ENCODE measurements around the gene LSM4. TPM values are rescaled to one million over a fixed set of nuclear protein-coding genes. Genes with fewer than 3 reads are reported as not detected.

LSM4 gene
- total RNA-seq, 3 donors from 2014 or later, result 83.0 to 122 (median 120) TPM

- H3K9me3 ChIP-seq, result no peaks in the 10 kb centered on the region
- DNase-seq (ENCODE audit: low spot score in 2 of 2), result peak in 1 of 2 donors; percentile 76
- no peaks in the 10 kb centered on the region for H3K27me3 ChIP-seq
- H3K4me1 ChIP-seq, result peaks cover 14% of the 10 kb centered on the region in 2 donors
- peak overlapping the region; percentile 100 for H3K27ac ChIP-seq
- intact Hi-C loops (cut with DNase I; ENCODE audit: low total_unique reads), result no loop called here
- H3K4me3 ChIP-seq, result peak overlapping the region; percentile 95 to 98 (median 97)
- peak in 2 of 3 donors; percentile 93 to 98 for TF ChIP-seq POLR2AphosphoS5 (IDR thresholded peaks at IDR 0.05)
- TF ChIP-seq POLR2A (IDR thresholded peaks at IDR 0.05), result no peak
- no peaks in the 10 kb centered on the region for H3K36me3 ChIP-seq
These were observed 44.2 kb downstream of the LSM4 start for GRCh38 chr19:18278521-18279265.

- Histone ChIP-seq H3K4me3 (peak overlapping the region; percentile 1 to 50 (median 7)), H3K4me1 (peaks cover 14% of the 10 kb centered on the region in 2 donors), H3K36me3 (no peaks in the 10 kb centered on the region), H3K9me3 (no peaks in the 10 kb centered on the region), H3K27ac (peak overlapping the region; percentile 85 to 87), H3K27me3 (no peaks in the 10 kb centered on the region)
- peak; percentile 15 for TF ChIP-seq POLR2A (IDR thresholded peaks at IDR 0.05)
- peak; percentile 36 to 98 (median 68) for TF ChIP-seq POLR2AphosphoS5 (IDR thresholded peaks at IDR 0.05)
- peak in 1 of 3 donors; percentile 18 for TF ChIP-seq CTCF (IDR thresholded peaks at IDR 0.05)
- peak; percentile 84 to 89 for DNase-seq (ENCODE audit: low spot score in 2 of 2)
- intact Hi-C loops (cut with DNase I; ENCODE audit: low total_unique reads), result no loop called here
These were observed 48.0 kb downstream of the LSM4 start for GRCh38 chr19:18274781-18275356.

DNA sequence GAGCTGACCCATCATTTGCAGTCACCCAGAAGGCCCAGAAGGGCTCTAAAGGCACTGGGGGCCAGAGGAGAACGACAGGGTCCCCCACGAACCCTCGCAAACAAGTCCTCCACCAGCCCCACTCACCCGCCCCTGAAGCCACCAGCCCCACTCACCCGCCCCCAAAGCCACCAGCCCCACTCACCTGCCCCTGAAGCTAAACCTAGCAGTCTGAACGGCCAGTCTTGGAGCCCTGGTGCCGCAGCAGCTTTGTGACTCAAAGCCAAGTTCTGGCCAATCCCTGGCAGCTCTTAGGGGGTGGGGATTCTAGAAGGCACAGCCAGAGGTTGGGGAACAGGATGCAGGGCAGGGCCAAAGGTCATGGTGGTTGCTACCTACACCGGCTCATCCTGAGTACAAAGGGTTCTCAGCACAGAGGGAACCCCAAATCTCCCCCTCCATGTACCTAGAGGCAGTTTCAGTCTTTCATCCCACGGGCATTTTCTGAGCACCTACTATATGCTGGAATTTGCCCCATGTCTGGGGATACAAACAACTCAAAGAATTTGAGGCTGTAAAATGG is 48.6 kb downstream of the LSM4 start, which contains the start of gene IQCN:
IQCN (minus strand) TSS at position 234 of the 562 bp plus-strand sequence. CDS start 4,974 bp downstream, outside the sequence.
- Histone ChIP-seq H3K4me1 (peaks cover 14% of the 10 kb centered on the region in 2 donors), H3K27me3 (no peaks in the 10 kb centered on the region), H3K36me3 (no peaks in the 10 kb centered on the region), H3K27ac (peak within 1 kb of the TSS; percentile 85 to 87), H3K9me3 (no peaks in the 10 kb centered on the region), H3K4me3 (peak within 1 kb of the TSS; percentile 1 to 50 (median 7))
- intact Hi-C loops (cut with DNase I; ENCODE audit: low total_unique reads), result no loop called here
- peak in 1 of 3 donors; percentile 61 for TF ChIP-seq POLR2AphosphoS5 (IDR thresholded peaks at IDR 0.05)
- no peak for TF ChIP-seq POLR2A (IDR thresholded peaks at IDR 0.05)
- no peak for TF ChIP-seq CTCF (IDR thresholded peaks at IDR 0.05)
- peak in 1 of 2 donors; percentile 61 for DNase-seq (ENCODE audit: low spot score in 2 of 2)

DNA sequence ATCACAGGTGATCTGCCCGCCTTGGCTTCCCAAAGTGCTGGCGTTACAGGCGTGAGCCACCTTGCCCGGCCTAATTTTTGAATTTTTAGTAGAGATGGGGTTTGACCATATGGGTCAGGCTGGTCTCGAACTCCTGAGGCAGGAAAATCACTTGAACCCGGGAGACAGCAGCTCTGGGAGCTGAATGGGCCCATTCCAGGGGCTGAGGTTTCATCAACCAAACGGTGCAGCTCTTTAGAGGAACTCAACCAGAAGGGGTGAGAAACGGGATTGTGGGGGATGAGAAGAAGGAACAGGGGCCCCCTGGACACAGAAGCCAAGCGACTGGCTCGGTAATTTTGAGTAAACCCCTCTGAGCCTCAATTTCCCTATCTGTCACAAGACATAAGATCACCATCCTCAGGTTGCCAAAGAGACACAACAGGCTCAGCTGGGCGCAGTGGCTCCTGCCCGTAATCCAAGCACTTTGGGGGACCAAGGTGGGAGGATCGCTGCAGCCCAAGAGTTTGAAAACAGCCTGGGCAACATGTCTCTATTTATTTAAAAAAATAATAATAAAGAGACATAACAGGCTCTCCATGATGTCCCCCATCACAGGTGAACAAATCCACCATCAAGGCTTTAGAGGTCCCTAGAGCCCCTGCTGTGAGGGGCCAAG is 49.2 kb downstream of the LSM4 start:
- Histone ChIP-seq H3K27me3 (no peaks in the 10 kb centered on the region), H3K4me1 (peaks cover 14% of the 10 kb centered on the region in 2 donors), H3K4me3 (no peak overlapping the region), H3K9me3 (no peaks in the 10 kb centered on the region), H3K27ac (peak overlapping the region; percentile 85 to 87), H3K36me3 (no peaks in the 10 kb centered on the region)
- intact Hi-C loops (cut with DNase I; ENCODE audit: low total_unique reads), result no loop called here
- no peak for DNase-seq (ENCODE audit: low spot score in 2 of 2)
- TF ChIP-seq CTCF (IDR thresholded peaks at IDR 0.05) (no peak), POLR2AphosphoS5 (IDR thresholded peaks at IDR 0.05) (peak in 1 of 3 donors; percentile 58)

DNA sequence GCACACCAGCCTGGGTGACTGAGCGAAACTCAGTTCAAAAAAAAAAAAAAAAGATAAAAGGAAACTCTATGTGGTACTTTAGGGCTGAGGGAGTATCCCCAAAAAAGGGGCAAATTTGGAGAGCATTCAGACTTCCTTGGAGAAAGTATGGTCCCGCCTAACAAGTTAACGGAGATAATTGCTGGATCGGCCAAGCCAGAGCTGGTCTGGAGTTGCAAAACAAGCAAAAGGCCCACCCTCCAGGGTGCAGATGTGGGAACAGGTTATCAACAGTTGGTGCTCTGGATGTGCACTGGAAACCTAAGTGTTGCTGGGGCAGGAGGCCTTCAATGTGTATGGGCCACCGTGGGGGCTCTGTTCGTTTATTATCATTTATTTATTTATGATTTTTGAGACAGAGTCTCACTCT is 51.4 kb downstream of the LSM4 start:
- no peaks in the 10 kb centered on the region for H3K36me3 ChIP-seq
- DNase-seq (ENCODE audit: low spot score in 2 of 2), result no peak
- H3K9me3 ChIP-seq, result no peaks in the 10 kb centered on the region
- TF ChIP-seq POLR2AphosphoS5 (IDR thresholded peaks at IDR 0.05), result peak in 1 of 3 donors; percentile 56
- no peak for TF ChIP-seq CTCF (IDR thresholded peaks at IDR 0.05)
- intact Hi-C loops (cut with DNase I; ENCODE audit: low total_unique reads), result no loop called here
- H3K4me1 ChIP-seq, result peaks cover 14% of the 10 kb centered on the region in 2 donors
- no peak overlapping the region for H3K4me3 ChIP-seq
- no peaks in the 10 kb centered on the region for H3K27me3 ChIP-seq
- no peak overlapping the region for H3K27ac ChIP-seq
